ENCODE data around the gene RPL37.

- TF ChIP-seq POLR2AphosphoS5 (IDR thresholded peaks at IDR 0.05; ENCODE audit: low read depth, low read length) (no peak), SPI1 (IDR thresholded peaks at IDR 0.05; ENCODE audit: low read depth, low read length) (no peak), POLR2A (IDR thresholded peaks at IDR 0.05; ENCODE audit: low read depth, low read length) (no peak), TAF1 (IDR thresholded peaks at IDR 0.05; ENCODE audit: low read depth, low read length) (no peak)
Measured at GRCh38 chr5:40790947-40791593, 44.0 kb downstream of the RPL37 start.

All from GM12891 (cell line).